Skeletal muscle satellite cell (primary cell): ENCODE measurements around the gene PARD3.
"Not testable (repeated sequence)": the region's sequence is repeated elsewhere in the genome, so short reads cannot be mapped to it uniquely, and the experiment has no call there.

Source experiments
- H3K27me3 ChIP-seq: 2 replicates; pipeline ENCODE4 v1.7.0; 2013; ENCODE audit warnings: low read length; ENCODE audit not compliant: control insufficient read depth, insufficient read depth
- H3K36me3 ChIP-seq: 2 replicates; pipeline ENCODE4 v1.7.0; 2013; ENCODE audit warnings: mild to moderate bottlenecking, control low read depth, low read length; ENCODE audit not compliant: insufficient read depth
- H3K4me1 ChIP-seq: 2 replicates; pipeline ENCODE4 v1.7.0; 2013; ENCODE audit warnings: low read length; ENCODE audit not compliant: control insufficient read depth, insufficient read depth
- H3K4me2 ChIP-seq: 2 replicates; pipeline ENCODE4 v1.7.0; 2013; ENCODE audit warnings: mild to moderate bottlenecking, low read length
- H3K4me3 ChIP-seq: 2 replicates; pipeline ENCODE4 v1.7.0; 2013; ENCODE audit warnings: low read length
- H3K9ac ChIP-seq: 2 replicates; pipeline ENCODE4 v1.7.0; 2013; ENCODE audit warnings: mild to moderate bottlenecking, low read depth, low read length, moderate library complexity
- H3K9me3 ChIP-seq: replicated peaks from 2 replicates; pipeline ENCODE4 v1.7.0; 2013; ENCODE audit warnings: mild to moderate bottlenecking, control low read depth, low read length

PARD3 gene

GRCh38 chr10:34407324-34407805 lies 407.7 kb downstream of the PARD3 start:
- H3K9ac ChIP-seq, result no peak overlapping the region
- H3K36me3 ChIP-seq, result no peaks in the 10 kb centered on the region
- H3K4me1 ChIP-seq, result peaks cover 18% of the 10 kb centered on the region
- no peaks in the 10 kb centered on the region for H3K9me3 ChIP-seq
- no peak overlapping the region for H3K4me2 ChIP-seq
- no peaks in the 10 kb centered on the region for H3K27me3 ChIP-seq
- H3K4me3 ChIP-seq, result no peak overlapping the region

GRCh38 chr10:34406463-34407323 lies 408.4 kb downstream of the PARD3 start:
- H3K4me3 ChIP-seq, result no peak overlapping the region
- H3K4me1 ChIP-seq, result peaks cover 18% of the 10 kb centered on the region
- no peak overlapping the region for H3K4me2 ChIP-seq
- H3K9ac ChIP-seq, result no peak overlapping the region
- no peaks in the 10 kb centered on the region for H3K9me3 ChIP-seq
- no peaks in the 10 kb centered on the region for H3K27me3 ChIP-seq
- no peaks in the 10 kb centered on the region for H3K36me3 ChIP-seq

GRCh38 chr10:34405611-34406462 lies 409.3 kb downstream of the PARD3 start:
- no peak overlapping the region for H3K4me2 ChIP-seq
- peaks cover 18% of the 10 kb centered on the region for H3K4me1 ChIP-seq
- H3K9ac ChIP-seq, result no peak overlapping the region
- no peaks in the 10 kb centered on the region for H3K9me3 ChIP-seq
- H3K36me3 ChIP-seq, result no peaks in the 10 kb centered on the region
- H3K4me3 ChIP-seq, result no peak overlapping the region
- H3K27me3 ChIP-seq, result no peaks in the 10 kb centered on the region

- H3K9me3 ChIP-seq, result no peaks in the 10 kb centered on the region
- no peaks in the 10 kb centered on the region for H3K36me3 ChIP-seq
- H3K9ac ChIP-seq, result no peak overlapping the region
- H3K4me2 ChIP-seq, result no peak overlapping the region
- peaks cover 18% of the 10 kb centered on the region for H3K4me1 ChIP-seq
- no peak overlapping the region for H3K4me3 ChIP-seq
- H3K27me3 ChIP-seq, result no peaks in the 10 kb centered on the region
Measured at GRCh38 chr10:34403512-34403911, 411.6 kb downstream of the PARD3 start.

GRCh38 chr10:34400075-34400474 lies 415.0 kb downstream of the PARD3 start:
- H3K4me2 ChIP-seq, result no peak overlapping the region
- no peaks in the 10 kb centered on the region for H3K36me3 ChIP-seq
- H3K9me3 ChIP-seq, result no peaks in the 10 kb centered on the region
- H3K27me3 ChIP-seq, result no peaks in the 10 kb centered on the region
- peaks cover 4% of the 10 kb centered on the region for H3K4me1 ChIP-seq
- H3K4me3 ChIP-seq, result no peak overlapping the region
- H3K9ac ChIP-seq, result no peak overlapping the region

GRCh38 chr10:34399013-34399412 lies 416.1 kb downstream of the PARD3 start:
- H3K9ac ChIP-seq, result no peak overlapping the region
- no peaks in the 10 kb centered on the region for H3K27me3 ChIP-seq
- no peaks in the 10 kb centered on the region for H3K9me3 ChIP-seq
- H3K4me1 ChIP-seq, result peaks cover 4% of the 10 kb centered on the region
- H3K4me2 ChIP-seq, result no peak overlapping the region
- H3K4me3 ChIP-seq, result no peak overlapping the region
- H3K36me3 ChIP-seq, result no peaks in the 10 kb centered on the region

GRCh38 chr10:34397324-34397723 lies 417.8 kb downstream of the PARD3 start:
- Histone ChIP-seq H3K9me3 (no peaks in the 10 kb centered on the region), H3K36me3 (no peaks in the 10 kb centered on the region), H3K4me2 (no peak overlapping the region), H3K4me3 (no peak overlapping the region), H3K27me3 (no peaks in the 10 kb centered on the region), H3K9ac (no peak overlapping the region), H3K4me1 (peaks cover 4% of the 10 kb centered on the region)

GRCh38 chr10:34396663-34397062 lies 418.4 kb downstream of the PARD3 start:
- H3K27me3 ChIP-seq, result no peaks in the 10 kb centered on the region
- H3K4me1 ChIP-seq, result peaks cover 4% of the 10 kb centered on the region
- H3K36me3 ChIP-seq, result no peaks in the 10 kb centered on the region
- no peak overlapping the region for H3K4me3 ChIP-seq
- no peaks in the 10 kb centered on the region for H3K9me3 ChIP-seq
- no peak overlapping the region for H3K9ac ChIP-seq
- no peak overlapping the region for H3K4me2 ChIP-seq

- H3K4me2 ChIP-seq, result no peak overlapping the region
- no peak overlapping the region for H3K4me3 ChIP-seq
- H3K9me3 ChIP-seq, result no peaks in the 10 kb centered on the region
- no peaks in the 10 kb centered on the region for H3K36me3 ChIP-seq
- peaks cover 4% of the 10 kb centered on the region for H3K4me1 ChIP-seq
- no peak overlapping the region for H3K9ac ChIP-seq
- H3K27me3 ChIP-seq, result no peaks in the 10 kb centered on the region
Measured at GRCh38 chr10:34392641-34393170, 422.4 kb downstream of the PARD3 start.

GRCh38 chr10:34391168-34391567 lies 423.9 kb downstream of the PARD3 start:
- H3K4me1 ChIP-seq, H3K9me3 ChIP-seq, H3K4me2 ChIP-seq, H3K4me3 ChIP-seq, H3K36me3 ChIP-seq, H3K9ac ChIP-seq, H3K27me3 ChIP-seq: not testable (repeated sequence)

- H3K36me3 ChIP-seq, result no peaks in the 10 kb centered on the region
- H3K4me1 ChIP-seq, result no peaks in the 10 kb centered on the region
- no peaks in the 10 kb centered on the region for H3K9me3 ChIP-seq
- no peak overlapping the region for H3K4me2 ChIP-seq
- no peak overlapping the region for H3K9ac ChIP-seq
- H3K27me3 ChIP-seq, result no peaks in the 10 kb centered on the region
- H3K4me3 ChIP-seq, result no peak overlapping the region
Measured at GRCh38 chr10:34389801-34390200, 425.3 kb downstream of the PARD3 start.
